Chondrocyte (in vitro differentiated cells): ENCODE measurements around the gene HLCS. TPM values are rescaled to one million over a fixed set of nuclear protein-coding genes. Genes with fewer than 3 reads are reported as not detected.

ENCODE experiments used
- DNase-seq: peaks from one replicate; pipeline ENCODE4 v3.0.0; 2021; ENCODE audit warnings: mixed read lengths, low spot score
- H3K27ac Mint-ChIP-seq: one replicate; pipeline ENCODE4 v1.8.0; 2021; ENCODE audit warnings: mild to moderate bottlenecking, moderate library complexity, mixed read lengths; ENCODE audit not compliant: unreplicated experiment
- H3K27me3 Mint-ChIP-seq: 2 replicates; pipeline ENCODE4 v1.8.0; 2021; ENCODE audit warnings: low read depth, mixed read lengths
- H3K36me3 Mint-ChIP-seq: 2 replicates; pipeline ENCODE4 v1.8.0; 2021; ENCODE audit warnings: low read depth, mixed read lengths
- H3K4me1 Mint-ChIP-seq: 2 replicates; pipeline ENCODE4 v1.8.0; 2021; ENCODE audit warnings: low read depth, mild to moderate bottlenecking, mixed read lengths
- H3K4me3 Mint-ChIP-seq: one replicate; pipeline ENCODE4 v1.8.0; 2021; ENCODE audit warnings: mild to moderate bottlenecking, moderate library complexity, mixed read lengths; ENCODE audit not compliant: unreplicated experiment
- H3K9me3 Mint-ChIP-seq: 2 replicates; pipeline ENCODE4 v1.8.0; 2021; ENCODE audit warnings: low read depth, mixed read lengths
- total RNA-seq: library from RNA; stranded (reverse); gene quantifications from 3 replicates; pipeline ENCODE4 v1.2.1, GENCODE V29; 2021
- TF ChIP-seq, protein P1 (sequence below): fragments of 200-600 bp; sonication (generic); IDR thresholded peaks from 2 replicates; pipeline ENCODE4 v1.5.0; 2021; ENCODE audit warnings: antibody characterized with exemption, mild to moderate bottlenecking, moderate library complexity

The HLCS gene
- total RNA-seq, 1 donor from 2014 or later: 30.4 TPM

GRCh38 chr21:36915014-36915695, 51.3 kb downstream of the HLCS start:
- H3K27ac Mint-ChIP-seq: no peak overlapping the region
- no peak for DNase-seq
- H3K9me3 Mint-ChIP-seq: no peaks in the 10 kb centered on the region
- peaks cover 30% of the 10 kb centered on the region for H3K4me1 Mint-ChIP-seq
- H3K36me3 Mint-ChIP-seq: no peaks in the 10 kb centered on the region
- no peak overlapping the region for H3K4me3 Mint-ChIP-seq
- no peaks in the 10 kb centered on the region for H3K27me3 Mint-ChIP-seq
- TF ChIP-seq, protein P1, sequence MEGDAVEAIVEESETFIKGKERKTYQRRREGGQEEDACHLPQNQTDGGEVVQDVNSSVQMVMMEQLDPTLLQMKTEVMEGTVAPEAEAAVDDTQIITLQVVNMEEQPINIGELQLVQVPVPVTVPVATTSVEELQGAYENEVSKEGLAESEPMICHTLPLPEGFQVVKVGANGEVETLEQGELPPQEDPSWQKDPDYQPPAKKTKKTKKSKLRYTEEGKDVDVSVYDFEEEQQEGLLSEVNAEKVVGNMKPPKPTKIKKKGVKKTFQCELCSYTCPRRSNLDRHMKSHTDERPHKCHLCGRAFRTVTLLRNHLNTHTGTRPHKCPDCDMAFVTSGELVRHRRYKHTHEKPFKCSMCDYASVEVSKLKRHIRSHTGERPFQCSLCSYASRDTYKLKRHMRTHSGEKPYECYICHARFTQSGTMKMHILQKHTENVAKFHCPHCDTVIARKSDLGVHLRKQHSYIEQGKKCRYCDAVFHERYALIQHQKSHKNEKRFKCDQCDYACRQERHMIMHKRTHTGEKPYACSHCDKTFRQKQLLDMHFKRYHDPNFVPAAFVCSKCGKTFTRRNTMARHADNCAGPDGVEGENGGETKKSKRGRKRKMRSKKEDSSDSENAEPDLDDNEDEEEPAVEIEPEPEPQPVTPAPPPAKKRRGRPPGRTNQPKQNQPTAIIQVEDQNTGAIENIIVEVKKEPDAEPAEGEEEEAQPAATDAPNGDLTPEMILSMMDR: no peak

GRCh38 chr21:36914244-36915013, 52.0 kb downstream of the HLCS start:
- H3K27me3 Mint-ChIP-seq: no peaks in the 10 kb centered on the region
- H3K27ac Mint-ChIP-seq: no peak overlapping the region
- DNase-seq: no peak
- H3K4me1 Mint-ChIP-seq: peaks cover 37% of the 10 kb centered on the region
- TF ChIP-seq, protein P1: no peak
- no peaks in the 10 kb centered on the region for H3K36me3 Mint-ChIP-seq
- H3K4me3 Mint-ChIP-seq: no peak overlapping the region
- no peaks in the 10 kb centered on the region for H3K9me3 Mint-ChIP-seq

DNA sequence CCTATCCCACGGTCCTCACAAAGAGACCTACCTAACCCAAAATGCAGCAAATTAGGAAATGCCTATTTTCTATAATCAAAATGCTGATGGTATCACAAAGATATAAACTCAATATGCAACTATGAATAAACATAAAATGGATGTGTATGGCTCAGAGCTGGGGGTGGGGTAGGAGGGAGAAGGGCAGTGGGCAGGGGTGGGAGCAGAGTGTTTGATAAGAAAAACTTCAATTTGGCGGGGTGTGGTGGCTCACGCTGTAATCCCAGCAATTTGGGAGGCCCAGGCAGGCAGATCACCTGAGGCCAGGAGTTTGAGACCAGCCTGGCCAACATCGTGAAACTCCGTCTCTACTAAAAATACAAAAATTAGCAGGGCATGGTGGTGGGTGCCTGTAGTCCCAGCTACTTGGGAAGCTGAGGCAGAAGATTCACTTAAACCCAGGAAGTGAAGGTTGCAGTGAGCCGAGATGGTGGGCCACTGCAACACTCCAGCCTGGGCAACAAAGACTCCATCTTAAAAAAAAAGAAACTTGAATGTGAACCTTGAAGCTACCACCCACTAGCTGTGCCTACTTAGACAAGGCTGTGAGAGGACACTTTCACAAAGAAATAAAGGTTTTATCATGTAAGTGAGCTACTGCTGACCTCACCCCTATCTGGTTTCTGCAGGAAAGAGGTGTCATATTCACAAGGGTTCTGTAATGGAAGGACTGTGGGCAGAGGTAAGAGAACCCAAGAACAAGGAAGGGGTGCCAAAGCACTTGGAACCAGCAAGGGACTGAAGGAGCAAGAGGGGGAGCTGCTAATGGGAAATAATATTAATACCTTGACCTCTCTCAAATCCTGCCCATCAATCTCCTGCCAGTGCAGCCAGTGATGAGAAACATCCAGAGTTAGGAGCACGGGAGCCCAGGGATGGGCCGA, 53.0 kb downstream of the HLCS start:
- TF ChIP-seq, protein P1: no peak

GRCh38 chr21:36910581-36911307, 55.7 kb downstream of the HLCS start:
- Mint-ChIP-seq H3K4me1 (peaks cover 38% of the 10 kb centered on the region), H3K27ac (peak overlapping the region; percentile 98), H3K36me3 (no peaks in the 10 kb centered on the region), H3K27me3 (no peaks in the 10 kb centered on the region), H3K4me3 (peak overlapping the region; percentile 53), H3K9me3 (peaks cover 6% of the 10 kb centered on the region)
- TF ChIP-seq, protein P1: no peak
- DNase-seq: no peak

More for the DNA sequence above, 53.0 kb downstream of the HLCS start:
- Mint-ChIP-seq H3K27me3 (no peaks in the 10 kb centered on the region), H3K36me3 (no peaks in the 10 kb centered on the region), H3K4me1 (peaks cover 40% of the 10 kb centered on the region), H3K27ac (peak overlapping the region; percentile 38), H3K4me3 (no peak overlapping the region), H3K9me3 (peaks cover under 1% of the 10 kb centered on the region)
- DNase-seq: no peak
